HT-29 (cell line): ENCODE data around the gene TNFAIP8. TPM values are rescaled to one million over a fixed set of nuclear protein-coding genes. Genes with fewer than 3 reads are reported as not detected.

Source experiments
- DNase-seq: peaks from one replicate; pipeline ENCODE4 v3.0.0-alpha.2; 2015; ENCODE audit warnings: low spot score
- total RNA-seq: library from RNA; depleted of rRNA; stranded (reverse); fragments of >200 nt; shearing (Covaris generic); gene quantifications from 2 replicates; pipeline ENCODE4 v1.2.3, GENCODE V29; 2014

The TNFAIP8 gene
- total RNA-seq, 1 experiment from 2014 or later: 10.7 TPM

DNA sequence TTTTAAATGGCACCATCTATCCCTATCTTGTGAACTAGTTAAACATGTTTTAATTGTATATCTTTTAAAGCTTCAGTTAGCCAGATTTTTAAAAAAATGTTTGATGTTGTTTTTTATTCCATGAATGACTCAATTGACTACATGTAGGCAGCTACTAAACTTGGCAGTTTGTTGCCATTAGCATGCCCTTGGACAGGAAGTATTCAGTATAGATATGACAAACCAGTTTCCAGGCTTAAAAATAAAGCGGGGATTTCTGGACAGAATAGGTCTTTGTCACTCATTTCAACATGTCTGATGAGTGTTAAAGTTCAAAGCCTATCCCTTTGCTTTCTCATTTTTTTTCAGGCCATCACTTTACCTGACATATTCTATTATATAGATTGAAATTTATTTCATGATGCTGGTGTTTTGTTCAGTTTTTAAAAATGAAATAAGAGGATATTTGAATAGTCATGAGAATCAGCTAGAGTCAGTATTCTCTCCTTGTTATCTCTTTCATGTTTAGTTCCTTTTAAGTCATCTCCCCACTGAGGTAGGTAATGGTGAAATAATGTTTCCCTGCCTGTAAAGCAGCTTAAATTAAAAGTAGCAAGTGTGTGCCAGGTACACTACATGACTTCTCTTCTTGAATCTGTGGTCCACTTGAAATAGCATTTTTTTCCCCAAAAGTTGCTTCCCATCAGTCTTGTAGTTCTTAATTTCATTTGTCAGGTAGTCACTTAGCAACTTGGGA is 11.9 kb downstream of the TNFAIP8 start:
- no peak for DNase-seq

- DNase-seq: no peak
These were observed 12.4 kb downstream of the TNFAIP8 start for GRCh38 chr5:119368238-119368630.

- no peak for DNase-seq
These were observed 14.7 kb downstream of the TNFAIP8 start for GRCh38 chr5:119370486-119370885.

GRCh38 chr5:119371146-119371545 is 15.3 kb downstream of the TNFAIP8 start:
- DNase-seq: no peak

DNA sequence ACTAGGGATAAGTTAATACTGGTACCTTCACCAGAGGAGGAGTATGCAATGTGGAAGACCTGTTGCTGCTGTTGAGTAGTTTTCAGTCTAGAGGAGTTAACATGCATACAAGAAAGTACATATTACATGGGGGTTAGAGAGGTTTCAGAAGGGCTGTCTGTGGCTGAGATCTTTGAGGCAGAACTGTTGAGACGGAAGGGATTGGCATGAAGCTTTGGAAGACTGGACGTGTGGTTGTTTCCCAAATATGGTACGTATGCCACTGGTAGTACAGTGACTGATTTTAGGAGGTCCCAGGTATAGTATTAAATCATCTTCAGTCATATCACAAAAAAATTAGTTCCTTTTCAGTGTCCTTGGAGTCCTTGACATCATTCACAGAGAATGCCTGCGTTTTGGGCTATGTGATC is 17.6 kb downstream of the TNFAIP8 start:
- DNase-seq: no peak

DNA sequence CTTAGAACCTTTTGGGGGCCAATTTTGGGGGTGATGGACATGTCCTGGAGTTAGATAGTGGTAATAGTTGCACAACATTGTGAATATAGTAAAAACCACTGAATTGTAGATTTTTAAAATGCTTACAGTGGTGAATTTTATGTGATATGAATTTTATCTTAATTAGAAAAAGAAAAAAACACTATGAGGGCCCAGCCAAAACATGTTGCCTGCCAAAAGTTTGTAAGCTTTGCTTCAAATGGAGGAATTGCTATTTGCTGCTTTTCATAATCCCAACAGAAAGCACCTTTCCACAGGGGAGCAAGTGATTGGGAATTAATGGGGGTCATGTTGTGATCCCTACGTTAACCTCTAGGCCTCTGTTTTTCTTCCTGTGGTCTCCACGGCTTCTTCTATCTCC is 19.1 kb downstream of the TNFAIP8 start:
- DNase-seq: no peak

DNA sequence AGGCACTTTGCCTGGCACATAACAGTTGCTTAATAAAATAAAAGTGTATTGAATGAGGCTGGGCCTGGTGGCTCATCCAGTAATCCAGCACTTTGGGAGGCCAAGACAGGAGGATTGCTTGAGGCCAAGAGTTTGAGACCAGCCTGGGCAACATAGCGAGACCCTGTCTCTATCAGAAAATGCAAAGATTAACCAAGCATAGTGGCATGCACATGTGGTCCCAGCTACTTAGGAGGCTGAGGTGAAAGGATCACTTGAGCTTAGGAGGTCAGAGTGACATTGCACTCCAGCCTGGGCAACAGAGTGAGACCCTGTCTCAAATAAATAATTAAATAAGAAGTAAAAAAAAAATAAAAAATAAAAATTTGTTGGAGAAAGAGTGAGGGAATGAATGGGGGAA is 21.2 kb downstream of the TNFAIP8 start:
- no peak for DNase-seq

DNA sequence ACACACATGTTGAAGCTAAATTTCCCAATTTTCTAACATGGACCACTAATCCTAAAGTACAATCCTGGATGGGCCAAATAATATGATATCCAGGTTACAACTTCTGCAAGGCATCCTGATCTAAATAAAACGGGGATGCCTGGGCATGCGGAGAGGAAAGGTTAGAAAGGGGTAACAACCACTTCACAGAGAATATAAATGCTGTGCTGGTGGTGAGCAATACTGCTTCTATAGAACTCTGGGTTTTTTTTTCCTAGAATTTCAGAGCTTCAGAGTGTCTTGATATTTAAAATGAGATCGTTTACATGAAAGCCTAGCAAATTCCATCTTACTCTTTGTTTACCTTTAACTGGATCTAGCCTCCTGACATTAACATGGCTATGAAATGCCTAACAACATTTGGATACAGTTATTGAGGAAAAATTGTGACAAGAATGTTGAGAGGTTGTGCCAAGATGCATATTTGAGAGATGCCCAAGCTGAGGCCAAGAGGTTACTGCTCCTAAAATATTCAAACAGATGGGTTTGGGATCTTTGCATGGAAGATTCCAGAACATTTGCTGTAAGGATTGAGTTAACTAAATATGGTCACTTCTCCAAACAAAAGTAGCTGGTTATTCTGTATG is 22.4 kb downstream of the TNFAIP8 start:
- DNase-seq: no peak

- DNase-seq: no peak
These were observed 23.3 kb downstream of the TNFAIP8 start for GRCh38 chr5:119379096-119379495.

DNA sequence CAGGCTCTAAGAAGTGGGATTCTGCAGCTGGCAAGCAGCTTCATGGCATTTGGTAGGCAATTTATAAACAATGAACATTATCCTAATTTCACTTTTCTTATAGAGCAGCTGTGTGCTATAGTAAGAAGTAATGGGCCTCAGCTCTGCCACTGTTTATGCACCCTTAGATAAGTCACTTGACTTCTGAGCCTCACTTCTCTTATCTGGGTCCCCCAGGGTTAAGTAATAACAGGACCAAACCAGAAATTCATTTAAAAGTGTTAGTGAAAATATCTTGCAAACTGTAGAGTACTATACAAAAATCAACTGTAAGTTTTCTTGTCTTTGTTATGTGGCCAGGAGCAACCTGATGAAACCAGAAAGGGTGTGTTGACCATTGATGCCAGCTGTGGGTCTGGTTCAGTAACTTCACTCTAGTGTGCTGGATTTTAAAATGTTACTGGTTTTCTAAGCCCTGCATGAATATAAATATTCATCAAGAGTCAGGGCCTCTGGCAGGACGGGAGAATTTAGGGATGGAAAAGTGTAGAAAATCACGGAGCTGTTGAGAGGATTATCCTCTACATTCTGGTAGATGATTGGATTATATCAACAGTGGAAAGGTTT is 24.2 kb downstream of the TNFAIP8 start:
- DNase-seq: no peak

DNA sequence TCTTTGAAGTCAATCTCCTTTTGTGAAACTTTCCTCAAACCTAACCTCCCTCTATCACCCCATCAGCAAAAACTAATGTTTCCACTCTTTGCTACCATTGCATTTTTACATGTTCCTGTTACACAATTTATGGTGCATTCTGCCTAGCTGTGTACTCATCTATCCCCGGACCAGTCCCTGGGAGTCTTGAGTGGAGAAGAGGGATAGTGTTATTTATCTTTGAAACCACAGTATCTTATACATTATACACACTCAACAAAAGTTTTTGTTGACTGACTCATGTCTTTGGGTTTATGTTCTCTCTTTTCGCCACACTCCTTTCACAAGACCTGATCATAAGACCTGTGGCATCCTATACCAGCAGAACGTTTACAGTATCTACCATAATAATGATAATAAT is 26.4 kb downstream of the TNFAIP8 start:
- no peak for DNase-seq

DNA sequence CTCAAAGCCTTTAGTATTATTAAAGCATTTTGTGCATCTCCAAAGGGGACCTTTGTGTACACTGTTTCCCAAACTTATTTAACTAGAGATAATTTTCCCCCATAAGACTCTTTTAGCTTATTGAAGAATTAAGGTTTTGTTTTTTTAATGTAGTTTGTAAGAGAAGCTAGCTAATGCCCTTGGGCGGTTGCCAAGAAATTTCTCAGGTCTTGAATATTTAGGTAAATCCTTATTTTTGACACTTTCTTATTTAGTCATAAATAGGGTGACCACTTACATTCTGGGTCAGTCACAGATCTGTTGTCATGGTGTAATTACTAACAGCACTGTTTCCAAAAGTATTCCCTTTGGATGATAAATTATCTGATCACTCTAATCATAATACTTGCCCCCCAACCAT is 27.2 kb downstream of the TNFAIP8 start:
- no peak for DNase-seq

DNA sequence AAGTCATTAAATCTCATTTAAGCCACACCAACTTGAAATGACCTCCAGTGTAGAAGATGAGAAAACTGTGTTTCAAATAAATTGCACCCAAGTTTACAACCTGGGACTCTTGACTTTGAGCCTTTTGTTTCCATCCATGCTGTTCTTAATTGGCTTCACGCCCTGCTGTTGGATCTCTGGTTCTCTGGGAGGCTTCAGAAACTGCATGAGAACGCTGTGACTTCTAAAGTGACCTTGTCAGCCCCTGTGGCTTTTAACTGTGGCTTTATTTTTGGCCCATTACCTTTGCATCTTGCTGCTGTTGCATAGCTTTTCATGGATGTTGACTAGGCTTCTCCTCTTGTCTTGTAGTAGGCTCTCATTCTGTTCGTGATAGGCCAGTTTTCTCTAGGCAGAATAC is 29.3 kb downstream of the TNFAIP8 start:
- no peak for DNase-seq

DNA sequence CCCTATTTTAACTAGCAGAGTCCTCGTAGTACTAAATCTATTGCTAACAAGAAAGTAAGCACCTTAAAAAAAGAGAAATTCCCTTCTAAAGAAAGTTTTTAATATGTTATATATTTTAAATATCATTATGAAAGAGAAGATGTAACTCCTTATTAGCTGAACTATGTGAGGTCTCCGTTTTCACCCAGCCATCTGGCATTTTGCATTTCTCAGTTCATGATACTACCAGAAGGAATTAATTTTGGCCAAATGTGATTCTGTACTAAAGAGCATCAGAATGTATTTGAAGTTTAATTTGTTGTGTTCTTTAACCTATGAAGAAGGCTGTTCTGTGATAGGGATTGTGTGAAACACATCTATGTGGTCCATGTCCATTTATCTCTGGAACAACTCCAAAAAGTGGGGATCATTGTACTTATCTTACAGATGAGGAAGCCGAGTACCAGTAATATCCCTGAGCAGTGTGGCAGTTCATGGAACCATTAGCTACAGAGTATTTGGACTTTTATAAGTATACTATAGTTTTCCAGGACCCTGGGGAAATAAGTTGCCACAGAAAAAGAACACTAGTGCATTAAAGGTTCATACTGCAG is 29.8 kb downstream of the TNFAIP8 start:
- no peak for DNase-seq

- DNase-seq: no peak
These were observed 31.0 kb downstream of the TNFAIP8 start for GRCh38 chr5:119386596-119387344.

GRCh38 chr5:119387945-119388618 is 32.3 kb downstream of the TNFAIP8 start:
- no peak for DNase-seq

DNA sequence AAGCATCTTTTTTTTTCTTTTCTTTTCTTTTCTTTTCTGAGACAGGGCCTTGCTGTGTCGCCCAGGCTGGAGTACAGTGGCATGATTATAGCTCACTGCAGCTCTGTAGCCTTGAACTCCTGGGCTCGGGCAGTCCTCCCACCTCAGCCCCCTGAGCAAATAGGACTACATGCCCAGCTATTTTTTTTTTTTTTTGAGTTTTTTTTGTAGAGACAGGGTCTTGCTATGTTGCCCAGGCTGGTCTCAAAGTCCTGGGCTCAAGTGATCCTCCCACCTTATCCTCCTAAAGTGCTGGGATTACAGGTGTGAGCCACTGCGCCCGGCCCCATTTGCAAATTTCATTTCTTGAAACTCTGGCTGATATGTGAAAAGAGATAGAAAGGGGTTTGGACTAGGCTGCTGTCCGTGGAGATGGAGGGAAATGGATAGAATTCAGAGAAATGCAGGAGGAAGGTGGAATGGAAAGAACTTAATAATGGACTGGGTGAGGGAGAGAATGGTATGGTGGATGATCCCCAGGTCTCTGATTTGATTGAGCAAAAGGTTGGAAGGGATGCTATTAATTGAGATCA is 32.9 kb downstream of the TNFAIP8 start:
- DNase-seq: no peak

- DNase-seq: no peak
These were observed 33.6 kb downstream of the TNFAIP8 start for GRCh38 chr5:119389288-119390030.

DNA sequence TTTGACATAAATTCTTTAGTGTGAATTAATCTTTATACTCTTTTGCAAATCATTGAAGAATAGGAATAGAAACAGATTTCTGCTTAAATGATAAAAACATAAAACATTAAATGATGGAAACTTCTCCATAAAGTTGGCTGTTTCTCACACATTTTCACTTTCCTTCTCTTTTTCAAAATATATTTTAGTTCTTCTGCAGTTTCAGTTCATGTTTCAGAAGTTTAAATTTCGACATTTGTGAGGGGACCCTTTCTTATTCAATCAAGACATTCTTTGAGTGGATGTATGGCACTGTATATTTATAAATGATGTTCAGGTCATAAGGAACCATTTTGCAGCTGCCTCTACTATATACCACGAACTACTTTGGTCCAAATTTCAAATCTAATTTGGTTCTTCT is 34.6 kb downstream of the TNFAIP8 start:
- no peak for DNase-seq

DNA sequence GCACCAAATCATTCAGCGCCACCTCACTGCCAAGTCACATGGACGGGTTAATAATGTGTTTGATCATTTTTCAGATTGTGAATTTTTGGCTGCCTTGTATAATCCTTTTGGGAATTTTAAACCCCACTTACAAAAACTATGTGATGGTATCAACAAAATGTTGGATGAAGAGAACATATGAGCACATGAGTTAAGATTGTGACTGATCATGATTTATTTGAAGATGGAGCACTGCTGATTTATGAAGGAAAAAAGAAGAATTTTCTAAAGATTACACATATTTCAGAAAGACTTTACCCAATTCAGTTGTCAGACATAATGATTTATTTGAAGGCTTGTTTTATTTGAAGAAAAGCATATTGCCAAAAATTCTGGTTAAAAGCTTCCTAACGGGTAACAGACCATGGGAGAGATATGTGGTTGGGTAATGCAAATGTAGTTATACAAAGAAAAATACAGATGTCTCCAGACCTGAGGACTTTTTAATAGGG is 37.4 kb downstream of the TNFAIP8 start:
- DNase-seq: no peak
